GM18526 (cell line): ENCODE results near the gene ASB11.
A peak's percentile ranks its signal among the peaks of the same experiment; 100 is the strongest.

ENCODE experiments used
- POLR2A ChIP-seq: IDR thresholded peaks from 3 replicates; pipeline ENCODE4 v1.6.1; 2011; ENCODE audit not compliant: insufficient read length; ENCODE audit errors: extremely low read depth

The ASB11 gene

GRCh38 chrX:15315509-15315908 lies at the start of gene ASB11:
TSS of gene ASB11 (minus strand) at chrX:15315640. CDS start at chrX:15315605, 35 bp downstream.
- no peak for TF ChIP-seq POLR2A

DNA sequence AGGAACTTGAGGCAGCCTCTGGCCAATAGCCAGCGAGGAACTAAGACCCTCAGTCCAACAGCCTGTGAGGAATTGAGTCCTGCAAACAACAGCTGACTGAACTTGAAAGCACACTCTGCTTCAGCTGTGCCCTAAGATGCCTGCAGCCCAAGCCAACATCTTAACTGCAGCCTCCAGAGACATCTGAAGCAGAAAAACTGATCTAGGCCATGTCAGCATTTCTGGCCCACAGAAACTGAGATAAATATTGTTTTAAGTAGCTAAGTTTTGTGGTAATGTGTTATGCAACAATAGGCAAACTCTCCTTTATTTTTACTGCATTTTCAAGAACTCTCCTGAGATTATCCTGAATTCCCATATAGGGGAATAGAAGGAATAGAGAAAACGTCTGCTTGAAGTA lies 44.3 kb upstream of the ASB11 start:
- TF ChIP-seq POLR2A: no peak

DNA sequence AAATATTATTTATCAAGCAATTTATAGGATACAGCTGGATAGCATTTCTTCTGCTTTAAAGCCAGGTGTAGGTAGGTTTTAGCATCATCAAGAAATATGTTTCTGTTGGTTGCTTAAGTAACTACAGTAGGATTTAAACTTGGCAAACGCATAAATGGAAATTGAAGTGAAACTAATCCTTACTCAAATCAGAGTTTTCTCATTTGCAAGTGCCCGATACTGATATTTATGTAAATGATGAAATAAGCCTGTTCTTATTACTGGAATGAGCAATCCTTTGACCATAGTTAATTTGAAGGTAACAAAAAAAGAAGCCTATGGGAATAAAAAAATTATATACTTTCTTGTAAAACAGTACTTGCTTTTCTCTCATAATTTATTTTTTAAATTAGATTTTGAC lies 43.1 kb upstream of the ASB11 start:
- no peak for TF ChIP-seq POLR2A

DNA sequence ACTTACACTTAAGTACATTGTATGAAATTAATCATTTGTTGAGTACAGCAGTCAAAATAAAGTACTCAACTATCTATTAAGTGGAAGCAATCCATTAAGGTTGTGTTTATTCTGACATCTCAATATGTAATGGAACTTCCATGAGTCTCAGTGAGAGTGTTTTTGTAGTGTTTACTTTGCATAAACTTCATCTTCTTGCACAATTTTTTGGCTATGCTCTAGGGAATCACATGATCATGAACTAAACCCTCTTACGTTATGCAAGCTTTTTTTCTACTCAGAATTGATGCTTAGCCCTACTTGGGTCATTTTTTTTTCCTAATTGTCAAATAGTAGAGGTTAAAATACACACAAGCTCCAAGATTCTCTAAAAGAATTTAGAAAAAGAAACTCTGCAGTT lies 41.0 kb upstream of the ASB11 start:
- TF ChIP-seq POLR2A: no peak

DNA sequence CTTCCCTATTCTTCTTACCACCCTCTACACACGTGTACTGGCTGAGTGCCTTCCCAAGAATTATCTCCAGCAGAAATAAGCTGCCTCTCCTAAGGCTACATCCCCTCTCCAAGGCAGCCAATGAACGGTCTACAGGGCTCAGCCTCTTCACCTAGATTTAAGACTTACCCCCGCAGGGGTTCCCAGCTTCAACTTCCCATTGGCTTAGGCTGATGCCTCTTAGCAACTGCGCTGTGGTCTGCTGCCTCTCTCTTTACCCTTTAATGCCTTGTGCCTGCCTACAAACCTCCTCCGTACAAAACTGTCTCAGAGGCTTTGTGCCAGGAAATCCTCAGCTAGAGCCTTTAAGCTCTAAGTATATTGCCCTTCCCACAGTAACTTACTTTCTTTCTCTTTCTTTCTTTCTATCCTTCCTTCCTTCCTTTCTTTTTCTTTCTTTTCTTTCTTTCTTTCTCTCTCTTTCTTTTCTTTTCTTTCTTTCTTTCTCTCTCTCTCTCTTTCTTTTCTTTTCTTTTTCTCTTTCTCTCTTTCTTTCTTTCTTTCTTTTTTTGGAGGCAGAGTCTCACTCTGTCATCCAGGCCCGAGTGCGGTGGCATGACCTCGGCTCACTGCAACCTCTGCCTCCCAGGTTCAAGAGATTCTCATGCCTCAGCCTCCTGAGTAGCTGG lies 35.0 kb upstream of the ASB11 start:
- TF ChIP-seq POLR2A: no peak

- no peak for TF ChIP-seq POLR2A
Measured at GRCh38 chrX:15349046-15349445, 33.6 kb upstream of the ASB11 start.

GRCh38 chrX:15345976-15346375 lies 30.5 kb upstream of the ASB11 start:
- TF ChIP-seq POLR2A: no peak

GRCh38 chrX:15344106-15344505 lies 28.7 kb upstream of the ASB11 start:
- no peak for TF ChIP-seq POLR2A

DNA sequence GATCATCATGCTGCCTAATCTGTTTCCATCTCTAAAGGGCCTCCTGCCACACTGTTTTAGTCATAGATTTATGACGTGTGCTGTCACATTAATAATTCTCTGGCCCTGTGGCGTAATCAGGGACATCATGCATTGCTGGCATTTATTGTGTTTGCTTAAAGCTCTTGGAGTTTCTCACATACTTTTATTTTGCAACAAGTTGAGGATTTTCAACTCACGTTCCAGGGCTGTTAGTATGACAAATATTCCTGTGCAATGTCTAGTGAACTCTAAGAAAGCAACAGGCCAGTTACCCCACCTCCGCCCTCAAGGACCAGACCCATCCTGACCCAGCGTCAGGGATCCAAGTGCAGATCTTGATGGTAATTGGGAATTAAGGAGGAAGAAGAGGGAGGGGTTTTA lies 27.6 kb upstream of the ASB11 start:
- TF ChIP-seq POLR2A: no peak

GRCh38 chrX:15340867-15341266 lies 25.4 kb upstream of the ASB11 start:
- no peak for TF ChIP-seq POLR2A

GRCh38 chrX:15336023-15336413 lies 20.6 kb upstream of the ASB11 start:
- no peak for TF ChIP-seq POLR2A

GRCh38 chrX:15335135-15336022 lies 19.9 kb upstream of the ASB11 start, which contains the start of gene PIGA:
TSS of gene PIGA (minus strand) at chrX:15335523. CDS start at chrX:15331930, 3,593 bp downstream.
- TF ChIP-seq POLR2A: peak; percentile 49

DNA sequence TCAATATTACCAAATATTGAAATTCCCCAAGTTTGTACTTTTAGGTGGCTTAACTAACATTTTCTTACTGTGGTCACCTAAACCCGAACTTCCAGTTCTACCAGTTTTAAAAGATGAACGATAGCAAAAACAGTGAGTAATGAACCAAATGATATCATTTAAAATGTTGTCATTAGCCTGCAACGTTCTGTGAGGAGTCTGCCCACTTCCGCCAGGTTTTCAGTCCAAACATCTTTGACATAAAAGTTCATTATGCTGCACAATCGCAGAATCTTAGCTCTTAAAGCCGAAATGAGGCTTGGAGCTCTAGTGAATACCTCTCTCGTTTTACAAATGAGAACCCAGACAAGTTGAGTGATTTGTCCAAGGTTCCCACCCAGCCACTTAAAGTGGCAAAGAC lies 19.1 kb upstream of the ASB11 start:
- TF ChIP-seq POLR2A: no peak

DNA sequence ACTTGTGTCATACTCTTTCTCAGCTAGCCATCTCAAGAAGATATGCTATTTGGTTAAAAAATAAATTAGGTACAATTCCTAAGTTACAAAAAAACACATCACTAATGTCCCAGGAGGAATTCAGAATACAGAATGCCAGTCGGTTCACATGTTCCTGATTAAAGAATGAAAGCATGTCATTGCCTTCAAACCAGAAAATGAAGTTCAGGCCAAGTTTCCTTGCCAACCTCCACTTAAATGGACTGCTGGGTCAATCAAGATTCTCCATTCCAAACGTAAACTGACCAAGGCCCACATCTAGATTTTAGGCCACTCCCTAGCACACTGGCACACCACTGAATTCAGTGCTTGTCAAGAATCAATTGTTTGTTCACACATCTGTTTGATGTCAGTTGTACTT lies 13.4 kb upstream of the ASB11 start:
- TF ChIP-seq POLR2A: no peak

GRCh38 chrX:15328131-15328530 lies 12.7 kb upstream of the ASB11 start:
- no peak for TF ChIP-seq POLR2A

- TF ChIP-seq POLR2A: no peak
Measured at GRCh38 chrX:15322472-15322871, 7.0 kb upstream of the ASB11 start.

DNA sequence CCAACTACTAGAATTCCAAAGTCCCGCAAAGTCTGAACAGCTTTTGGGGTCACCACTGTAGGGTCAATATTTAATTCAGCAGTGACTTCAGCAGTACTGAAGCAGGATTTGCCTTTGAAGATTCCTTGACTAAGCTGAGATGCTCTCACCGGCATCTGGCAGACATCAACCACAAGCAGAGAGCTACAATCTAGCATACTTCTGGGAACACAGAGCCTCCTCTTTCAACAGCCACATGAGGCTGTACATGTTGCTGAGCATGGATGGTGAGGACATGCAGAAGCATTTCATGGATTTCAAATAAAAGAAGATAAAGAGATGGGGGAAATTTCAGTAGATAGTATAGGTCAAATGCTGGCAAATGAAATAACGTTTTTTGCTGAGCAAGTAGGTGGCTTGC lies 6.6 kb upstream of the ASB11 start:
- no peak for TF ChIP-seq POLR2A

GRCh38 chrX:15321447-15321846 lies 6.0 kb upstream of the ASB11 start:
- no peak for TF ChIP-seq POLR2A
